Femur (tissue), 1 donor: Measurements from ENCODE around the gene SLC6A3.
A peak's percentile ranks its signal among the peaks of the same experiment; 100 is the strongest.

Source experiments
- DNase-seq: peaks from one replicate; pipeline ENCODE4 v3.0.0-alpha.2; 2017

The SLC6A3 gene

GRCh38 chr5:1404062-1404461, 41.2 kb downstream of the SLC6A3 start:
- no peak for DNase-seq

GRCh38 chr5:1402611-1403255, 42.5 kb downstream of the SLC6A3 start:
- no peak for DNase-seq

GRCh38 chr5:1401536-1402138, 43.6 kb downstream of the SLC6A3 start:
- no peak for DNase-seq

- DNase-seq, result no peak
These were observed 44.3 kb downstream of the SLC6A3 start for GRCh38 chr5:1400936-1401335.

GRCh38 chr5:1400211-1400855, 44.9 kb downstream of the SLC6A3 start:
- no peak for DNase-seq

- DNase-seq, result no peak
These were observed 45.5 kb downstream of the SLC6A3 start for GRCh38 chr5:1399737-1400136.

GRCh38 chr5:1396293-1396816, 48.9 kb downstream of the SLC6A3 start:
- no peak for DNase-seq

GRCh38 chr5:1394881-1395860, 50.1 kb downstream of the SLC6A3 start:
- DNase-seq, result no peak

- DNase-seq, result no peak
These were observed 51.4 kb downstream of the SLC6A3 start for GRCh38 chr5:1393571-1394501.

- no peak for DNase-seq
These were observed 52.3 kb downstream of the SLC6A3 start for GRCh38 chr5:1392801-1393565.

GRCh38 chr5:1392261-1392660, 53.0 kb downstream of the SLC6A3 start:
- no peak for DNase-seq

GRCh38 chr5:1391691-1392090, 53.5 kb downstream of the SLC6A3 start:
- no peak for DNase-seq

GRCh38 chr5:1390861-1391600, 54.2 kb downstream of the SLC6A3 start:
- DNase-seq, result no peak

- DNase-seq, result no peak
These were observed 54.9 kb downstream of the SLC6A3 start for GRCh38 chr5:1390333-1390732.

- DNase-seq, result no peak
These were observed 56.8 kb downstream of the SLC6A3 start for GRCh38 chr5:1388383-1388967.

GRCh38 chr5:1387876-1388275, 57.4 kb downstream of the SLC6A3 start:
- DNase-seq, result no peak

- DNase-seq, result no peak
These were observed 58.0 kb downstream of the SLC6A3 start for GRCh38 chr5:1387059-1387755.

GRCh38 chr5:1386274-1386717, 58.9 kb downstream of the SLC6A3 start:
- DNase-seq, result peak; percentile 41
